T-helper 1 cell treated with Interleukin-12 subunit alpha and Interleukin-12 subunit beta and Interleukin-4 antibody, amounts not matched to agents 30 μg/mL and 1 μg/mL, for 36 hours (primary cell): ENCODE measurements around the gene SLC35G2.
"Not testable (repeated sequence)": the region's sequence is repeated elsewhere in the genome, so short reads cannot be mapped to it uniquely, and the experiment has no call there.

Experiments
- H3K27ac Mint-ChIP-seq: one replicate; pipeline ENCODE4 v1.8.0; 2021; ENCODE audit warnings: mild to moderate bottlenecking, mixed read lengths
- H3K27me3 Mint-ChIP-seq: one replicate; pipeline ENCODE4 v1.8.0; 2021; ENCODE audit warnings: low read depth, mixed read lengths
- H3K36me3 Mint-ChIP-seq: one replicate; pipeline ENCODE4 v1.8.0; 2021; ENCODE audit warnings: low read depth, mixed read lengths
- H3K4me1 Mint-ChIP-seq: one replicate; pipeline ENCODE4 v1.8.0; 2021; ENCODE audit warnings: low read depth, mixed read lengths
- H3K4me3 Mint-ChIP-seq: one replicate; pipeline ENCODE4 v1.8.0; 2021; ENCODE audit warnings: mild to moderate bottlenecking, moderate library complexity, mixed read lengths
- H3K9me3 Mint-ChIP-seq: one replicate; pipeline ENCODE4 v1.8.0; 2021; ENCODE audit warnings: mixed read lengths

Gene SLC35G2

GRCh38 chr3:136818769-136819391, at the start of gene SLC35G2:
Gene SLC35G2, plus strand, starts transcription at chr3:136819126. Its CDS starts 35,335 bp downstream, at chr3:136854461.
- peak within 1 kb of the TSS; percentile 68 for H3K27ac Mint-ChIP-seq
- H3K9me3 Mint-ChIP-seq = peaks cover 7% of the 10 kb centered on the region
- peaks cover 20% of the 10 kb centered on the region for H3K4me1 Mint-ChIP-seq
- H3K4me3 Mint-ChIP-seq = peak within 1 kb of the TSS; percentile 88
- peaks cover 5% of the 10 kb centered on the region for H3K36me3 Mint-ChIP-seq
- peaks cover 60% of the 10 kb centered on the region for H3K27me3 Mint-ChIP-seq

- H3K27me3 Mint-ChIP-seq = no peaks in the 10 kb centered on the region
- H3K4me1 Mint-ChIP-seq = no peaks in the 10 kb centered on the region
- H3K36me3 Mint-ChIP-seq = no peaks in the 10 kb centered on the region
- no peak overlapping the region for H3K4me3 Mint-ChIP-seq
- no peaks in the 10 kb centered on the region for H3K9me3 Mint-ChIP-seq
- H3K27ac Mint-ChIP-seq = no peak overlapping the region
Measured at GRCh38 chr3:136772709-136773108, 46.2 kb upstream of the SLC35G2 start.

GRCh38 chr3:136778865-136779264, 40.1 kb upstream of the SLC35G2 start:
- H3K27ac Mint-ChIP-seq = no peak overlapping the region
- H3K9me3 Mint-ChIP-seq = no peaks in the 10 kb centered on the region
- H3K36me3 Mint-ChIP-seq = no peaks in the 10 kb centered on the region
- no peak overlapping the region for H3K4me3 Mint-ChIP-seq
- no peaks in the 10 kb centered on the region for H3K4me1 Mint-ChIP-seq
- peaks cover 3% of the 10 kb centered on the region for H3K27me3 Mint-ChIP-seq

- Mint-ChIP-seq H3K27ac (no peak overlapping the region), H3K36me3 (no peaks in the 10 kb centered on the region), H3K4me1 (no peaks in the 10 kb centered on the region), H3K27me3 (peaks cover 3% of the 10 kb centered on the region), H3K4me3 (no peak overlapping the region), H3K9me3 (no peaks in the 10 kb centered on the region)
Measured at GRCh38 chr3:136780741-136781140, 38.2 kb upstream of the SLC35G2 start.

DNA sequence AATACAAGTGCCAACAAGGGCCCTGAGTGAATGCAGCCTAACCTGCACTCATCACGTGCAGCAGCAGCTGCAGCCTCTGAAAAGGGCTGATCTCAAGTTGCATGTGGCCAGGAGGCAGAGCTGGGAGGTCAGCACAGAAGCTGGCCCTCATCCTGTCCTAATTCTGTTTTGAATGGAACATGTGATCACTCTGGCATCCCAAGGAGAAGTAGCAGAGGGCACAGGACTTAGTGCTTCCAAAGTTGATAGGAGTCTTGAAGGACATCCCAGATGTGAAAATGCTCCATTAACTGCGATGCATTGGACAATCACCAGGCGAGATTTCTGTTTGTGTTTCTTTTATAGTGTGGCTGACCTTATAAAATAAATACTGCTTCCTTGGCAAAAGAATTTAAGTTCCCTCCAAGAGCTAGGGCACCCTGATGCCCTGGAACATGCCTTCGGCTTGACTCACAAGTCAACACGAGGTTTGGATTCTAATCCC, 35.2 kb upstream of the SLC35G2 start:
- H3K4me1 Mint-ChIP-seq = peaks cover 13% of the 10 kb centered on the region
- no peaks in the 10 kb centered on the region for H3K9me3 Mint-ChIP-seq
- no peak overlapping the region for H3K27ac Mint-ChIP-seq
- H3K4me3 Mint-ChIP-seq = no peak overlapping the region
- no peaks in the 10 kb centered on the region for H3K36me3 Mint-ChIP-seq
- H3K27me3 Mint-ChIP-seq = peaks cover 2% of the 10 kb centered on the region

DNA sequence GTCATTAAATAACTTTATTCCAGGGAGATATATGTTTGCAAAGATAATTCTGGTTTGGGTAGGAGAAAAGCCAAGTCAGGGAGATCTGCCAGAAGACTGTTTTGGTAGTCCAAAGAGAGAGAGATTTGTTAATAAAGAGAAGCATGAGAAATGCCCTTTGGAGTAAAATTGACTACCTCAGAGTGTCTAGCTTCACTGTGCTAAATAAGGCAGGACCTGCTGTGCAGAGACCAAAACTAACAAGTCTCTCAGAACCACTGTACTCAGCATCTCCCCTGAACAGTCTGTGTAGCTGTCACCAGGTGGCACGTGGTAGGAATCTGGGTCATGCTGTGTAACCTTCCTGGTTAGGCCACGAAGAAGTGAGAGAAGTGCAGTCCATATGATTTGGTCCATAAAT, 31.6 kb upstream of the SLC35G2 start:
- Mint-ChIP-seq H3K27ac (peak overlapping the region; percentile 78), H3K27me3 (peaks cover 10% of the 10 kb centered on the region), H3K4me3 (peak overlapping the region; percentile 4), H3K9me3 (no peaks in the 10 kb centered on the region), H3K4me1 (peaks cover 13% of the 10 kb centered on the region), H3K36me3 (no peaks in the 10 kb centered on the region)

- Mint-ChIP-seq H3K27ac (no peak overlapping the region), H3K27me3 (peaks cover 16% of the 10 kb centered on the region), H3K9me3 (no peaks in the 10 kb centered on the region), H3K4me3 (no peak overlapping the region), H3K36me3 (no peaks in the 10 kb centered on the region), H3K4me1 (peaks cover 13% of the 10 kb centered on the region)
Measured at GRCh38 chr3:136788154-136788553, 30.8 kb upstream of the SLC35G2 start.

DNA sequence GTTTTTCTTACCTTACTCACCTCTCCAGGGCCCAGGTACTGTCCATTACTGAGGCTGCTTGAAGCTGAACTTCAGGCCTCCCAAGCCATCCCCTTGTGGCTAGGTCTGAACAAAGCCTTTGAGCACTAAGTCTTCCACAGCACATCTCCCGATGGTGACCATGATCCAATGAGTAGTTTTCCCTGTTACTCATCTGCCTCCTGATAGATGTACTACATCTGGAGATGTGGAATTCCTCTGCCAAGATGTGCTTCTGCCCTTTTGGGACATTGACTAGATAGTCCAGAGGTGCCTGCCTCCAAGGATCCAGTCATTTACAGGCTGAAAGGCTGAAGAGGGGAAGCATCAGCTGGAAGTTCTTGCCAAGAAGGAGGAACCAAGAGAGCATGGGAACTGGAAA, 28.9 kb upstream of the SLC35G2 start:
- no peak overlapping the region for H3K4me3 Mint-ChIP-seq
- H3K27ac Mint-ChIP-seq = no peak overlapping the region
- H3K9me3 Mint-ChIP-seq = no peaks in the 10 kb centered on the region
- peaks cover 13% of the 10 kb centered on the region for H3K4me1 Mint-ChIP-seq
- H3K36me3 Mint-ChIP-seq = no peaks in the 10 kb centered on the region
- peaks cover 25% of the 10 kb centered on the region for H3K27me3 Mint-ChIP-seq

- H3K9me3 Mint-ChIP-seq = no peaks in the 10 kb centered on the region
- H3K27ac Mint-ChIP-seq = no peak overlapping the region
- peaks cover 30% of the 10 kb centered on the region for H3K27me3 Mint-ChIP-seq
- no peak overlapping the region for H3K4me3 Mint-ChIP-seq
- H3K36me3 Mint-ChIP-seq = no peaks in the 10 kb centered on the region
- H3K4me1 Mint-ChIP-seq = peaks cover 13% of the 10 kb centered on the region
Measured at GRCh38 chr3:136790786-136791185, 28.1 kb upstream of the SLC35G2 start.

GRCh38 chr3:136792556-136793330, 26.2 kb upstream of the SLC35G2 start:
- H3K36me3 Mint-ChIP-seq = no peaks in the 10 kb centered on the region
- H3K4me3 Mint-ChIP-seq = no peak overlapping the region
- H3K4me1 Mint-ChIP-seq = no peaks in the 10 kb centered on the region
- H3K27me3 Mint-ChIP-seq = peaks cover 30% of the 10 kb centered on the region
- no peak overlapping the region for H3K27ac Mint-ChIP-seq
- no peaks in the 10 kb centered on the region for H3K9me3 Mint-ChIP-seq

DNA sequence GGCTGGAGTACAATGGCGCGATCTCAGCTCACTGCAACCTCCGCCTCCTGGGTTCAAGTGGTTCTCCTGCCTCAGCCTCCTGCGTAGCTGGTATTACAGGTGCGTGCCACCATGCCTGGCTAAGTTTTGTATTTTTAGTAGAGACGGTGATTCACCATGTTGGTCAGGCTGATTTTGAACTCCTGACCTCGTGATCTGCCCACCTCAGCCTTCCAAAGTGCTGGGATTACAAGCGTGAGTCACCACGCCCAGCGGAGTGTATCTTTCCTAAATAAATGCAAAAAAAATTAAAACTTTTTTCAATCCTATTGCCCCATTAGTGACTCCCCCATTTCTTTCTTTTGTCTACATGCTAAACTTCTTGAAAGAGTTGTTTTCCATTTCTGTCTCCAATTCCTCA, 17.8 kb upstream of the SLC35G2 start:
- not testable (repeated sequence) for H3K27ac Mint-ChIP-seq, H3K4me1 Mint-ChIP-seq, H3K9me3 Mint-ChIP-seq, H3K36me3 Mint-ChIP-seq, H3K4me3 Mint-ChIP-seq
- H3K27me3 Mint-ChIP-seq = peaks cover 19% of the 10 kb centered on the region

DNA sequence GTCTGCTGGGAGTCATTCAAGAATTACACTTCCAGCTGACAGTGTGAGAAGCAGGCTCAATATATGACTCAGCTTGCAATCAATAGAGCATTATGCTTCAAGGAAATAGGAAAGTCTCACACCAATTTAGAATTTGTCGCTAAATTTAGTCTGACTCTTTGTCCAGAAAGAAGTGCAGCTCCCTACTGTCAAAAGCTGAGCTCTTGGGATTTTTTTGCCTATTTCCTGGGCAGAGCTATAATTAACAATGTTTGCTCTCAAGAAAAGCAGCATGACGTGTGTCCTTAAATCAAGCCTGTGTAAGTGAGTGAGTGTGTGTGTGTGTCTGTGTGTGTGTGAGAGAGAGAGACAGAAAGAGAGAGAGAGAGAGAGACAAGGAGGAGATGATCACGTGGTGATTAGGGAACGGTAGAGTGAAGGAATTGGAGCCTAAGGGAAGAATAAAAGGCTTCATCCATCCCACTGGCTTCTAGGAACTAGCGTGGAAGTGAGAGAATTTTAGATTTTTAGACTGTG, 16.4 kb upstream of the SLC35G2 start:
- no peak overlapping the region for H3K4me3 Mint-ChIP-seq
- H3K9me3 Mint-ChIP-seq = no peaks in the 10 kb centered on the region
- peaks cover 4% of the 10 kb centered on the region for H3K4me1 Mint-ChIP-seq
- no peaks in the 10 kb centered on the region for H3K36me3 Mint-ChIP-seq
- peaks cover 19% of the 10 kb centered on the region for H3K27me3 Mint-ChIP-seq
- H3K27ac Mint-ChIP-seq = no peak overlapping the region

GRCh38 chr3:136804141-136804540, 14.8 kb upstream of the SLC35G2 start:
- no peak overlapping the region for H3K4me3 Mint-ChIP-seq
- H3K36me3 Mint-ChIP-seq = no peaks in the 10 kb centered on the region
- no peak overlapping the region for H3K27ac Mint-ChIP-seq
- H3K27me3 Mint-ChIP-seq = peaks cover 13% of the 10 kb centered on the region
- H3K4me1 Mint-ChIP-seq = peaks cover 1% of the 10 kb centered on the region
- no peaks in the 10 kb centered on the region for H3K9me3 Mint-ChIP-seq

DNA sequence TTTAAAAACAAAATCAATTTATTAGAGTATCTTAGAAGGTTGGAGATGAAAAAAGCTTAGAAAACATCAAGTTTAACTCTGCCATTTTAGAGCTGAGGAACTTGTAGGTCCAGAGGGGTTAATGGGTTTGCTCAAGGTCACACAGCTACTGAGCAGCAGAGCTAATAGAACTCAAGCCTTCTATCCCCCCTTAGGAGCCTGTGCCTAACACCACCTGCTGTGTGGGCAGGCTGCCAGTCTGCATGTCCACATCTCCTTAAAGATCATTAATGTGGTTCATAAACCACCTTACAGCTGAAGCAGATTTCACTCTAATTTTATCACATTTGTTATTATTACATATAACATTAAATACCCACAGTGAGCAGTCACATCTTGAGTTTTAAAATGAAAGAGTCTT, 14.1 kb upstream of the SLC35G2 start:
- Mint-ChIP-seq H3K27ac (no peak overlapping the region), H3K36me3 (no peaks in the 10 kb centered on the region), H3K9me3 (no peaks in the 10 kb centered on the region), H3K27me3 (peaks cover 7% of the 10 kb centered on the region), H3K4me3 (no peak overlapping the region), H3K4me1 (peaks cover 1% of the 10 kb centered on the region)

DNA sequence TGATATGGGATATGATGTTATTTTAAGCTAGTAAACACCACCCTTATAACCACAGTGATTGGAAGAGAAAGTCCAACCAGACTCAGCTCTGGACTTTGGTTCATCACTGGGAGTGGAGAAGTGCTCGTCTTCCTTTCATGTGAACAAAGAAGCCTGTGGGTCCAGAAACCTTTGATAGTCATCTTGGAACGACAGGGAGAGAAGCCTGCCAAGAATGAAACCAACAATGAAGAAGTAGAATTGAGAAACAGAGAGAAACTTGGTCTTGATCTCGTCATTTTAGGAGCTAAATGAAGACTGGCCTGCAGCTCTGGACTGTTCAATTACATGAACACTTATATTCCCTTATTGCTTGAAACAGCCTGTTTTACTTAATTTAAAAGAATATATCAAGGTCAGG, 13.1 kb upstream of the SLC35G2 start:
- H3K4me3 Mint-ChIP-seq = no peak overlapping the region
- H3K27ac Mint-ChIP-seq = no peak overlapping the region
- H3K36me3 Mint-ChIP-seq = no peaks in the 10 kb centered on the region
- H3K27me3 Mint-ChIP-seq = peaks cover 7% of the 10 kb centered on the region
- H3K9me3 Mint-ChIP-seq = no peaks in the 10 kb centered on the region
- H3K4me1 Mint-ChIP-seq = peaks cover 1% of the 10 kb centered on the region
